Neural progenitor cell (in vitro differentiated cells): ENCODE data around the gene JPH3. TPM values are rescaled to one million over a fixed set of nuclear protein-coding genes. Genes with fewer than 3 reads are reported as not detected.

Source experiments
- DNase-seq: peaks from one replicate; pipeline ENCODE4 v3.0.0-alpha.2; 2016; ENCODE audit warnings: low spot score
- H2AFZ ChIP-seq: fragments of 200-600 bp; sonication (generic); replicated peaks from 2 replicates; pipeline ENCODE4 v1.6.1; 2016; ENCODE audit warnings: antibody characterized with exemption
- H3F3A ChIP-seq: fragments of 200-600 bp; sonication (generic); 2 replicates; pipeline ENCODE4 v1.6.1; 2016; ENCODE audit warnings: antibody characterized with exemption, low read depth
- H3K27ac ChIP-seq: fragments of 200-600 bp; sonication (generic); 2 replicates; pipeline ENCODE4 v1.5.1; 2016; ENCODE audit warnings: mild to moderate bottlenecking
- H3K27me3 ChIP-seq: fragments of 200-600 bp; sonication (generic); 2 replicates; pipeline ENCODE4 v1.6.1; 2016; ENCODE audit warnings: mild to moderate bottlenecking, moderate library complexity
- H3K36me3 ChIP-seq: fragments of 200-600 bp; sonication (generic); 2 replicates; pipeline ENCODE4 v1.5.1; 2016
- H3K4me1 ChIP-seq: fragments of 200-600 bp; sonication (generic); 2 replicates; pipeline ENCODE4 v1.6.1; 2016; ENCODE audit warnings: mixed run types
- H3K4me2 ChIP-seq: fragments of 200-600 bp; sonication (generic); 2 replicates; pipeline ENCODE4 v1.6.1; 2016
- H3K4me3 ChIP-seq: fragments of 200-600 bp; sonication (generic); 2 replicates; pipeline ENCODE4 v1.5.1; 2016
- H3K79me2 ChIP-seq: fragments of 200-600 bp; sonication (generic); 2 replicates; pipeline ENCODE4 v1.6.1; 2016; ENCODE audit warnings: low read depth
- H3K9ac ChIP-seq: fragments of 200-600 bp; sonication (generic); 2 replicates; pipeline ENCODE4 v1.6.1; 2016
- H3K9me3 ChIP-seq: fragments of 200-600 bp; sonication (generic); 2 replicates; pipeline ENCODE4 v1.5.1; 2016; ENCODE audit warnings: low read depth
- H4K20me1 ChIP-seq: fragments of 200-600 bp; sonication (generic); 2 replicates; pipeline ENCODE4 v1.6.1; 2016; ENCODE audit warnings: low read depth
- H3K27ac Mint-ChIP-seq: 3 replicates; pipeline ENCODE4 v1.8.0; 2021; ENCODE audit warnings: mixed read lengths
- H3K27me3 Mint-ChIP-seq: 2 replicates; pipeline ENCODE4 v1.8.0; 2022; ENCODE audit warnings: low read depth, mild to moderate bottlenecking, inconsistent platforms, moderate library complexity, mixed read lengths; ENCODE audit not compliant: insufficient read depth
- H3K36me3 Mint-ChIP-seq: 3 replicates; pipeline ENCODE4 v1.8.0; 2021; ENCODE audit warnings: mixed read lengths
- H3K4me1 Mint-ChIP-seq: 3 replicates; pipeline ENCODE4 v1.8.0; 2021; ENCODE audit warnings: mixed read lengths
- H3K4me3 Mint-ChIP-seq: 3 replicates; pipeline ENCODE4 v1.8.0; 2021; ENCODE audit warnings: mild to moderate bottlenecking, moderate library complexity, mixed read lengths
- H3K9me3 Mint-ChIP-seq: 3 replicates; pipeline ENCODE4 v1.8.0; 2020; ENCODE audit warnings: mixed read lengths
- EZH2 ChIP-seq: fragments of 200-600 bp; sonication (generic); IDR thresholded peaks from 2 replicates; pipeline ENCODE4 v1.6.1; 2017; ENCODE audit warnings: antibody characterized with exemption, mild to moderate bottlenecking, moderate library complexity
- EZH2phosphoT487 ChIP-seq: fragments of 200-600 bp; sonication (generic); IDR thresholded peaks from 2 replicates; pipeline ENCODE4 v1.6.1; 2017; ENCODE audit warnings: antibody characterized with exemption
- total RNA-seq: library from RNA; depleted of rRNA; stranded (reverse); fragments of >200 nt; gene quantifications from 2 replicates; pipeline ENCODE4 v1.2.3, GENCODE V29; 2015; ENCODE audit warnings: low replicate concordance
- TF ChIP-seq, protein P1 (sequence below): fragments of 200-600 bp; sonication (generic); IDR thresholded peaks from 2 replicates; pipeline ENCODE4 v1.5.1; 2017; ENCODE audit warnings: antibody characterized with exemption, mild to moderate bottlenecking

Gene JPH3
- total RNA-seq, 1 donor from 2014 or later = 7.1 TPM

DNA sequence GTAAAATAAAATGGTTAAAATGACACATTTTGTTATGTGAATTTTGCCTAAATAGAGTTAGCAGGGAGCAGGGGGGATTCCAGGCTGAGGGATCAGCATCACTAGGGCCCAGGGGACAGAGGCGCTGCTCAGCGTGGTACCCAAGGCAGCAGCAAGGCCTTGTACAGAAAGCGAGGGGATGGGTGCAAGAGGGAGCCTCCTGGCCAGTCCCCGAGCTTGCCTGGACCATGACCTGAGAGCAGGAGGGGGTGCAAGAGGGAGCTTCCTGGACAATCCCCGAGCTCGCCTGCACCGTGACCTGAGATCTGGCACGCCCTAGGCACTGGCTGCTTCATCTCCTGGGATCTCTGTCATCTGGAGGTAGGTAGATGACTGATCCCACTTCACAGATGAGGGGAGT, 17.3 kb upstream of the JPH3 start:
- TF ChIP-seq EZH2 (no peak), EZH2phosphoT487 (no peak)
- TF ChIP-seq, protein P1, sequence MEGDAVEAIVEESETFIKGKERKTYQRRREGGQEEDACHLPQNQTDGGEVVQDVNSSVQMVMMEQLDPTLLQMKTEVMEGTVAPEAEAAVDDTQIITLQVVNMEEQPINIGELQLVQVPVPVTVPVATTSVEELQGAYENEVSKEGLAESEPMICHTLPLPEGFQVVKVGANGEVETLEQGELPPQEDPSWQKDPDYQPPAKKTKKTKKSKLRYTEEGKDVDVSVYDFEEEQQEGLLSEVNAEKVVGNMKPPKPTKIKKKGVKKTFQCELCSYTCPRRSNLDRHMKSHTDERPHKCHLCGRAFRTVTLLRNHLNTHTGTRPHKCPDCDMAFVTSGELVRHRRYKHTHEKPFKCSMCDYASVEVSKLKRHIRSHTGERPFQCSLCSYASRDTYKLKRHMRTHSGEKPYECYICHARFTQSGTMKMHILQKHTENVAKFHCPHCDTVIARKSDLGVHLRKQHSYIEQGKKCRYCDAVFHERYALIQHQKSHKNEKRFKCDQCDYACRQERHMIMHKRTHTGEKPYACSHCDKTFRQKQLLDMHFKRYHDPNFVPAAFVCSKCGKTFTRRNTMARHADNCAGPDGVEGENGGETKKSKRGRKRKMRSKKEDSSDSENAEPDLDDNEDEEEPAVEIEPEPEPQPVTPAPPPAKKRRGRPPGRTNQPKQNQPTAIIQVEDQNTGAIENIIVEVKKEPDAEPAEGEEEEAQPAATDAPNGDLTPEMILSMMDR = no peak
- Histone ChIP-seq H3K27me3 (peaks cover 5% of the 10 kb centered on the region), H3K36me3 (no peaks in the 10 kb centered on the region), H3K9me3 (no peaks in the 10 kb centered on the region), H3F3A (no peaks in the 10 kb centered on the region), H3K4me3 (no peak overlapping the region), H2AFZ (no peak overlapping the region), H4K20me1 (no peaks in the 10 kb centered on the region), H3K4me1 (peaks cover 3% of the 10 kb centered on the region), H3K79me2 (no peaks in the 10 kb centered on the region), H3K4me2 (no peak overlapping the region), H3K9ac (no peak overlapping the region), H3K27ac (no peak overlapping the region)
- no peak overlapping the region for H3K27ac Mint-ChIP-seq
- no peak overlapping the region for H3K4me3 Mint-ChIP-seq
- H3K27me3 Mint-ChIP-seq = peaks cover 12% of the 10 kb centered on the region
- H3K9me3 Mint-ChIP-seq = no peaks in the 10 kb centered on the region
- DNase-seq = no peak
- no peaks in the 10 kb centered on the region for H3K36me3 Mint-ChIP-seq
- peaks cover 31% of the 10 kb centered on the region for H3K4me1 Mint-ChIP-seq

DNA sequence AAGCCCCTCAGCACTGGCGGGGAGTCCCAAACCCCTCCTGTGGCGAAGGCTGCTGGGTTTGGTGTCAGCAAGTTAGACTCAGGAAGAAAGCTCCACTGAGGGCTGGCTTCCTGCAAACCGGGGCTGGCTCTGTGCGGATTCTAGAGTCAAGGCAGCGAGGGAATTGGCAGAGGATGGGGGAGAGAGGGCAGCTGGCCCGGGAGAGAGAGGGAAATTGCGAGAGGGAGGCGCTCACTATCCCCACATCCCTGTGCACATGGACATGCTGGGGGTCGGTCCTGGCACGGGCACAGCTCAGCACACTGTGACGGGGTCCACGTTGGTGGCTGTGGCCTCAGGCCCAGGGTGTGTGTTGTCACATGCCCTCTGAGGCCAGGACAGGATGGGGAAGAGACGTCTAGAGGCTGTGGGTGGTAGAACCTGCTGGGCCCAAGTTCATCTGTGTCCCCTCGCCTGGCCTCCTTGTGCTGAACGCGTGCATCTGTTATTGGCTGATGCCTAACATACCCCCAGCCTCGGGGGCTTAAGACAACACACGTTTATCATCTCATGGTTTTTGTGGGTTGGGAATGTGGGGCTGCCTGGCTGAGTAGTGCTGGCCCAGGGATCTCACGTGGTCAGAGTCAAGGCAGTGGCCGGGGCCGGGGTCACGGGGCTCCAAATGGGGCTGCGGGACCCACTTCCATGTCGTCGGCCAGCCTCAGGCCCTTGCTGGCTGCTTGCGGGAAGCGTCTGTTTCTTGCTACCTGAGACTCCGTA, 16.7 kb upstream of the JPH3 start:
- H3F3A ChIP-seq = no peaks in the 10 kb centered on the region
- Mint-ChIP-seq H3K27me3 (peaks cover 10% of the 10 kb centered on the region), H3K27ac (no peak overlapping the region), H3K4me1 (peaks cover 31% of the 10 kb centered on the region), H3K4me3 (no peak overlapping the region), H3K9me3 (no peaks in the 10 kb centered on the region), H3K36me3 (no peaks in the 10 kb centered on the region)
- no peak overlapping the region for H3K9ac ChIP-seq
- peaks cover 10% of the 10 kb centered on the region for H3K27me3 ChIP-seq
- no peaks in the 10 kb centered on the region for H4K20me1 ChIP-seq
- H3K9me3 ChIP-seq = no peaks in the 10 kb centered on the region
- no peaks in the 10 kb centered on the region for H3K36me3 ChIP-seq
- no peak overlapping the region for H3K4me3 ChIP-seq
- no peak overlapping the region for H2AFZ ChIP-seq
- no peak overlapping the region for H3K27ac ChIP-seq
- peaks cover 3% of the 10 kb centered on the region for H3K4me1 ChIP-seq
- no peaks in the 10 kb centered on the region for H3K79me2 ChIP-seq
- TF ChIP-seq EZH2 (no peak), EZH2phosphoT487 (no peak)
- TF ChIP-seq, protein P1 = no peak
- H3K4me2 ChIP-seq = no peak overlapping the region
- DNase-seq = no peak

GRCh38 chr16:87586201-87586782, 16.0 kb upstream of the JPH3 start:
- DNase-seq = no peak
- peaks cover 10% of the 10 kb centered on the region for H3K27me3 ChIP-seq
- H3K9me3 ChIP-seq = no peaks in the 10 kb centered on the region
- no peak overlapping the region for H3K9ac ChIP-seq
- H3K36me3 ChIP-seq = no peaks in the 10 kb centered on the region
- H3K27ac Mint-ChIP-seq = peak overlapping the region; percentile 30
- H3K4me3 Mint-ChIP-seq = no peak overlapping the region
- no peak overlapping the region for H3K27ac ChIP-seq
- H3K9me3 Mint-ChIP-seq = no peaks in the 10 kb centered on the region
- H3K79me2 ChIP-seq = no peaks in the 10 kb centered on the region
- peaks cover 3% of the 10 kb centered on the region for H3K4me1 ChIP-seq
- peaks cover 30% of the 10 kb centered on the region for H3K4me1 Mint-ChIP-seq
- no peak overlapping the region for H3K4me2 ChIP-seq
- no peaks in the 10 kb centered on the region for H3K36me3 Mint-ChIP-seq
- H2AFZ ChIP-seq = no peak overlapping the region
- TF ChIP-seq, protein P1 = no peak
- TF ChIP-seq EZH2 (no peak), EZH2phosphoT487 (no peak)
- H3K27me3 Mint-ChIP-seq = peaks cover 14% of the 10 kb centered on the region
- H3F3A ChIP-seq = no peaks in the 10 kb centered on the region
- no peaks in the 10 kb centered on the region for H4K20me1 ChIP-seq
- H3K4me3 ChIP-seq = no peak overlapping the region
